Transverse colon (tissue), 4 donors: ENCODE measurements around the gene PCDHB7. TPM values are rescaled to one million over a fixed set of nuclear protein-coding genes. Genes with fewer than 3 reads are reported as not detected.
"Not testable (repeated sequence)": the region's sequence is repeated elsewhere in the genome, so short reads cannot be mapped to it uniquely, and the experiment has no call there.

Source experiments
- DNase-seq: peaks from one replicate; pipeline ENCODE4 v3.0.0-alpha.2; 2019
- H3K27ac ChIP-seq, 4 donors: fragments of 200-600 bp; sonication (generic); 2 replicates each; pipeline ENCODE4 v1.5.1; 2016 to 2018; ENCODE audit warnings: inconsistent platforms in 4 of 4
- H3K27me3 ChIP-seq: fragments of 200-600 bp; sonication (generic); 2 replicates; pipeline ENCODE4 v1.5.1; 2017; ENCODE audit warnings: inconsistent platforms
- H3K36me3 ChIP-seq, 4 donors: fragments of 200-600 bp; sonication (generic); 2 replicates each; pipeline ENCODE4 v1.5.1; 2017 to 2019; ENCODE audit warnings: inconsistent platforms in 4 of 4
- H3K4me1 ChIP-seq, 4 donors: fragments of 200-600 bp; sonication (generic); 2 replicates each; pipeline ENCODE4 v1.5.1; 2017 to 2020; ENCODE audit warnings: inconsistent platforms in 4 of 4
- H3K4me3 ChIP-seq, 4 donors: fragments of 200-600 bp; sonication (generic); 1 replicate in 1 of 4; 2 replicates in 3 of 4; pipeline versions ENCODE4 v1.5.1 to v1.6.1; 2017 to 2019; ENCODE audit warnings: inconsistent platforms in 4 of 4
- H3K9me3 ChIP-seq, 2 donors: fragments of 200-600 bp; sonication (generic); 2 replicates each; pipeline ENCODE4 v1.5.1; 2017 to 2019; ENCODE audit warnings: inconsistent platforms in 2 of 2
- CTCF ChIP-seq, 5 experiments: fragments of 200-600 bp in 3 of 5; fragments of 450-650 bp in 2 of 5; sonication (generic) in 3 of 5; IDR thresholded peaks; 1 replicate in 2 of 5; 2 replicates in 3 of 5; pipeline ENCODE4 v1.5.1; 2016 to 2017; ENCODE audit warnings: antibody characterized with exemption in 5 of 5, inconsistent platforms in 3 of 5, mild to moderate bottlenecking in 2 of 5, moderate library complexity in 1 of 5
- POLR2A ChIP-seq: fragments of 450-650 bp; IDR thresholded peaks from one replicate; pipeline ENCODE4 v1.6.1; 2016; ENCODE audit warnings: antibody characterized with exemption, mild to moderate bottlenecking, moderate library complexity
- POLR2AphosphoS5 ChIP-seq, 3 donors: sonication (generic); formaldehyde crosslinking; IDR thresholded peaks; one replicate each; pipeline ENCODE4 v1.6.1; 2016; ENCODE audit warnings: antibody characterized with exemption in 3 of 3
- WGBS, 2 donors: methylation state at CpG; one replicate each; pipeline ENCODE4 v1.1.5; 2018; ENCODE audit warnings: low coverage in 1 of 2; 5-methylcytosine and 5-hydroxymethylcytosine counted together
- in situ Hi-C, 4 donors: fragments of 200-750 bp; cut with MboI; loops; one replicate each; pipeline versions ENCODE4 v1.15.0 to v1.15.1; 2017; ENCODE audit warnings: low sequenced_read_pairs in 3 of 4, low pct_ligation_motif_present in 1 of 4, low pct_unique_long_range_greater_than_20kb in 1 of 4
- intact Hi-C: fragments of 100-400 bp; cut with DNase I; formaldehyde crosslinking; loops from one replicate; pipeline ENCODE4 v1.15.1; 2023; ENCODE audit warnings: low total_unique reads
- total RNA-seq, 4 donors: library from RNA; depleted of rRNA; stranded (reverse); fragments of >200 nt; gene quantifications; one replicate each; pipeline ENCODE4 v1.1.0, GENCODE V29; 2016

PCDHB7 gene
- total RNA-seq, 4 donors from 2014 or later, result 0.37 to 1.6 (median 0.67) TPM

DNA sequence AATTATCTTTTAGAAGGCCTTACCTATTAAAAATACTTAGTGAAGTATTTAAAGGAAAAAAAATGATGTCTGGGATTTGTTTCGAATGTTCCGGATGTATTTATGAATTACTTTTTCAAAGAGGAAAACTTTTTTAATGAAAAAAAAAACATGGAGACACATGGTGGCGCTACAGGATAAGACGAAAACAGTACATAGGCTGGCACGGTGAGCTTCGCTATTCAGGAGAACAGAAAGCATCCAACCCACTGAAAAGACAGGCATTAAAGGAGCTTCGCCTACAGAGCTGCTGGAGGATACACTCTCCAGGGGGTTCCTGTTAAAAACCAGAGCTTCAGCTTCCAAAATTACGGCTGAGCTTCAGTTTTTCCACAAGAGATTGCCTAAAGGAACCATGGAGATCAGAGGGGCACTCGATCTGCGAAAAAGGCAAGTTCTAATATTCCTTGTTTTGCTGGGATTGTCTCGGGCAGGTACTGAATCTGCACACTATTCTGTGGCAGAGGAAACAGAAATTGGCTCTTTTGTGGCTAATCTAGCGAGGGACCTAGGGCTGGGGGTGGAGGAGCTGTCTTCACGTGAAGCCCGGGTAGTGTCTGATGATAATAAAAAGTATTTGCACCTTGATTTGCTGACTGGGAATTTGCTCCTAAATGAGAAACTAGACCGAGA lies 50.8 kb downstream of the PCDHB7 start, which contains the start of gene PCDHB14:
TSS of gene PCDHB14 (plus strand) at position 232 of the 672 bp plus-strand sequence. CDS start at position 395, 163 bp downstream.
- intact Hi-C loops (no loop called here), in situ Hi-C loops (loop anchor here (25.0 kb wide), 2 partner anchors 164 to 339 kb away; partner anchors contain the start of genes PCDHGA7 (in 1 of the 4), PCDHGA8 (in 1 of the 4), PCDHGB4 (in 1 of the 4) and PCDHGB5 (in 1 of the 4))
- Histone ChIP-seq H3K4me1 (peaks cover 0 to 2% (median 0%) of the 10 kb centered on the region in 4 donors), H3K4me3 (peak within 1 kb of the TSS in 1 of 4 donors; percentile 28), H3K9me3 (peaks cover 44 to 68% of the 10 kb centered on the region in 2 donors), H3K36me3 (no peaks in the 10 kb centered on the region), H3K27ac (no peak within 1 kb of the TSS), H3K27me3 (no peaks in the 10 kb centered on the region)
- WGBS, 2 donors, result 28 to 45% methylated on average over 10 to 15 of the region's 15 CpGs
- no peak for DNase-seq
- TF ChIP-seq POLR2A, result no peak
- peak in 2 of 5 experiments; percentile 6 to 16 for TF ChIP-seq CTCF (IDR thresholded peaks at IDR 0.05)
- no peak for TF ChIP-seq POLR2AphosphoS5 (IDR thresholded peaks at IDR 0.05)

- H3K27ac ChIP-seq, intact Hi-C loops, H3K36me3 ChIP-seq, H3K4me3 ChIP-seq, DNase-seq, H3K4me1 ChIP-seq, H3K27me3 ChIP-seq: not testable (repeated sequence)
- WGBS, 2 donors, result 59% methylated on average over 17 of the region's 40 CpGs; no CpG with 5 or more reads in 1 of the 2 donors
- in situ Hi-C loops, result loop anchor here (25.0 kb wide), 2 partner anchors 162 to 337 kb away; partner anchors contain the start of genes PCDHGA7 (in 1 of the 4), PCDHGA8 (in 1 of the 4), PCDHGB4 (in 1 of the 4) and PCDHGB5 (in 1 of the 4)
- H3K9me3 ChIP-seq, result peaks cover 47 to 62% of the 10 kb centered on the region in 2 donors
Measured at GRCh38 chr5:141224844-141225243, 52.4 kb downstream of the PCDHB7 start.

DNA sequence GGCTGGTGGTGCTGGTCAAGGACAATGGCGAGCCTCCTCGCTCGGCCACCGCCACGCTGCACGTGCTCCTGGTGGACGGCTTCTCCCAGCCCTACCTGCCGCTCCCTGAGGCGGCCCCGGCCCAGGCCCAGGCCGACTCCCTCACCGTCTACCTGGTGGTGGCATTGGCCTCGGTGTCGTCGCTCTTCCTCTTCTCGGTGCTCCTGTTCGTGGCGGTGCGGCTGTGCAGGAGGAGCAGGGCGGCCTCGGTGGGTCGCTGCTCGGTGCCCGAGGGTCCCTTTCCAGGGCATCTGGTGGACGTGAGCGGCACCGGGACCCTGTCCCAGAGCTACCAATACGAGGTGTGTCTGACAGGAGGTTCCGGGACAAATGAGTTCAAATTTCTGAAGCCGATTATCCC lies 53.0 kb downstream of the PCDHB7 start:
- in situ Hi-C loops, intact Hi-C loops: not testable (repeated sequence)
- H3K9me3 ChIP-seq, result peaks cover 44 to 62% of the 10 kb centered on the region in 2 donors

More for the DNA sequence above, 53.0 kb downstream of the PCDHB7 start:
- 48 to 100% methylated on average over 1 to 15 of the region's 30 CpGs for WGBS, 2 donors
- H3K36me3 ChIP-seq, H3K4me3 ChIP-seq, H3K27ac ChIP-seq, H3K27me3 ChIP-seq, H3K4me1 ChIP-seq, DNase-seq: not testable (repeated sequence)

Other genes starting within 250 kb of the PCDHB7 start
- under 1 TPM in 3 of 4 donors, not detected in 1; 0.37 to 0.82 (median 0.48) TPM for gene PCDHAC1, start 246.3 kb upstream of the PCDHB7 start, total RNA-seq
- gene PCDHAC2, start 206.2 kb upstream of the PCDHB7 start, total RNA-seq, result under 1 TPM in 2 of 4 donors, not detected in 2; 0.41 to 0.48 TPM
- not detected for gene PCDHB1, start 121.3 kb upstream of the PCDHB7 start, total RNA-seq
- 1 to 10 TPM in 3 of 4 donors, under 1 TPM in 1; 0.80 to 1.9 (median 1.2) TPM for gene PCDHB2, start 78.0 kb upstream of the PCDHB7 start, total RNA-seq
- gene PCDHB3, start 72.2 kb upstream of the PCDHB7 start, total RNA-seq, result under 1 TPM in 3 of 4 donors, not detected in 1; 0.64 to 0.82 (median 0.80) TPM
- gene PCDHB4, start 50.8 kb upstream of the PCDHB7 start, total RNA-seq, result 1 to 10 TPM in 1 of 4 donors, under 1 TPM in 3; 0.68 to 2.2 (median 0.77) TPM
- 1 to 10 TPM in 3 of 4 donors, not detected in 1; 1.1 to 3.0 (median 1.3) TPM for gene PCDHB5, start 37.4 kb upstream of the PCDHB7 start, total RNA-seq
- gene PCDHB6, start 22.6 kb upstream of the PCDHB7 start, total RNA-seq, result under 1 TPM in 2 of 4 donors, not detected in 2; 0.14 to 0.32 TPM
- under 1 TPM in 2 of 4 donors, not detected in 2; 0.14 to 0.16 TPM for gene PCDHB8, start 5.1 kb downstream of the PCDHB7 start, total RNA-seq
- 1 to 10 TPM in 1 of 4 donors, under 1 TPM in 3; 0.20 to 1.6 (median 0.65) TPM for gene PCDHB16, start 9.7 kb downstream of the PCDHB7 start, total RNA-seq
- 1 to 10 TPM in 1 of 4 donors, under 1 TPM in 2, not detected in 1; 0.40 to 1.6 (median 0.64) TPM for gene PCDHB9, start 14.5 kb downstream of the PCDHB7 start, total RNA-seq
- 1 to 10 TPM in 1 of 4 donors, under 1 TPM in 2, not detected in 1; 0.68 to 1.1 (median 0.79) TPM for gene PCDHB10, start 19.7 kb downstream of the PCDHB7 start, total RNA-seq
- gene PCDHB11, start 27.0 kb downstream of the PCDHB7 start, total RNA-seq, result 1 to 10 TPM in 1 of 4 donors, under 1 TPM in 3; 0.20 to 1.5 (median 0.61) TPM
- 1 to 10 TPM in 2 of 4 donors, under 1 TPM in 2; 0.40 to 1.9 (median 1.1) TPM for gene PCDHB12, start 36.1 kb downstream of the PCDHB7 start, total RNA-seq
- 1 to 10 TPM; 1.8 to 4.1 (median 2.5) TPM for gene PCDHB13, start 41.3 kb downstream of the PCDHB7 start, total RNA-seq
- 1 to 10 TPM; 1.4 to 3.3 (median 2.8) TPM for gene PCDHB14, start 50.7 kb downstream of the PCDHB7 start, total RNA-seq
- 1 to 10 TPM in 3 of 4 donors, under 1 TPM in 1; 0.75 to 5.6 (median 1.1) TPM for gene PCDHB15, start 72.8 kb downstream of the PCDHB7 start, total RNA-seq
- 1 to 10 TPM in 2 of 4 donors, not detected in 2; 1.4 to 1.8 TPM for gene SLC25A2, start 131.4 kb downstream of the PCDHB7 start, total RNA-seq
- 10 to 100 TPM; 41.9 to 62.5 (median 50.3) TPM for gene TAF7, start 148.1 kb downstream of the PCDHB7 start, total RNA-seq
- gene PCDHGA1, start 157.9 kb downstream of the PCDHB7 start, total RNA-seq, result under 1 TPM in 2 of 4 donors, not detected in 2; 0.55 to 0.64 TPM
- 1 to 10 TPM in 3 of 4 donors, under 1 TPM in 1; 0.68 to 1.9 (median 1.6) TPM for gene PCDHGA2, start 166.1 kb downstream of the PCDHB7 start, total RNA-seq
- gene PCDHGA3, start 171.2 kb downstream of the PCDHB7 start, total RNA-seq, result 1 to 10 TPM in 2 of 4 donors, under 1 TPM in 2; 0.55 to 4.9 (median 1.1) TPM
- 10 to 100 TPM in 1 of 4 donors, 1 to 10 TPM in 2, under 1 TPM in 1; 0.96 to 10.5 (median 3.4) TPM for gene PCDHGB1, start 177.5 kb downstream of the PCDHB7 start, total RNA-seq
- 10 to 100 TPM in 1 of 4 donors, 1 to 10 TPM in 2, not detected in 1; 1.4 to 18.0 (median 1.6) TPM for gene PCDHGA4, start 182.4 kb downstream of the PCDHB7 start, total RNA-seq
- 10 to 100 TPM in 1 of 4 donors, 1 to 10 TPM in 3; 2.1 to 12.7 (median 3.2) TPM for gene PCDHGB2, start 187.3 kb downstream of the PCDHB7 start, total RNA-seq
- gene PCDHGA5, start 191.5 kb downstream of the PCDHB7 start, total RNA-seq, result 1 to 10 TPM in 3 of 4 donors, not detected in 1; 2.5 to 4.1 (median 3.4) TPM
- 1 to 10 TPM; 1.4 to 3.8 (median 2.6) TPM for gene PCDHGB3, start 197.6 kb downstream of the PCDHB7 start, total RNA-seq
- 1 to 10 TPM; 2.4 to 7.5 (median 3.7) TPM for gene PCDHGA6, start 201.2 kb downstream of the PCDHB7 start, total RNA-seq
- gene PCDHGA7, start 210.1 kb downstream of the PCDHB7 start, total RNA-seq, result 1 to 10 TPM; 2.0 to 8.6 (median 3.2) TPM
- gene PCDHGB4, start 215.1 kb downstream of the PCDHB7 start, total RNA-seq, result 1 to 10 TPM in 2 of 4 donors, under 1 TPM in 2; 0.40 to 4.4 (median 2.4) TPM
- gene PCDHGA8, start 220.0 kb downstream of the PCDHB7 start, total RNA-seq, result 10 to 100 TPM in 1 of 4 donors, 1 to 10 TPM in 3; 1.5 to 11.5 (median 2.5) TPM
- gene PCDHGB5, start 225.3 kb downstream of the PCDHB7 start, total RNA-seq, result 10 to 100 TPM in 2 of 4 donors, 1 to 10 TPM in 2; 5.3 to 23.3 (median 9.2) TPM
- 1 to 10 TPM; 1.2 to 4.6 (median 3.4) TPM for gene PCDHGA9, start 230.1 kb downstream of the PCDHB7 start, total RNA-seq
- gene PCDHGB6, start 235.4 kb downstream of the PCDHB7 start, total RNA-seq, result 1 to 10 TPM; 1.9 to 5.9 (median 4.7) TPM
- 1 to 10 TPM; 4.0 to 6.5 (median 6.1) TPM for gene PCDHGA10, start 240.3 kb downstream of the PCDHB7 start, total RNA-seq
- gene PCDHGB7, start 245.0 kb downstream of the PCDHB7 start, total RNA-seq, result 10 to 100 TPM in 1 of 4 donors, 1 to 10 TPM in 3; 7.0 to 10.1 (median 9.1) TPM
- 1 to 10 TPM; 2.6 to 5.8 (median 4.4) TPM for gene PCDHGA11, start 248.4 kb downstream of the PCDHB7 start, total RNA-seq